PC-3 (cell line): Measurements from ENCODE around the gene LIMS1. TPM values are rescaled to one million over a fixed set of nuclear protein-coding genes. Genes with fewer than 3 reads are reported as not detected.

Experiments used
- ATAC-seq: fragments of 200-7000 bp; cut with Tn5 transposase; 2 replicates; pipeline ENCODE4 v1.9.1; 2020; ENCODE audit warnings: mild to moderate bottlenecking, moderate library complexity
- BruUV-seq: library from RNA; stranded (reverse); fragments of 400-500 nt; replicated peaks from 2 replicates; lab custom pipeline; 2021; lab: Mats Ljungman, UMichigan
- CTCF ChIA-PET: fragments of 300-600 bp; sonication (Branson Sonifier 250); formaldehyde crosslinking; loops from one replicate; lab custom pipeline; 2022; ENCODE audit warnings: antibody characterized with exemption; lab: Charles Lee
- POLR2A ChIA-PET: fragments of 300-600 bp; sonication (Branson Sonifier 250); formaldehyde crosslinking; loops from one replicate; lab custom pipeline; 2022; ENCODE audit warnings: antibody characterized with exemption; ENCODE audit not compliant: unreplicated experiment; lab: Charles Lee
- DNase-seq: peaks from one replicate; pipeline ENCODE4 v3.0.0-alpha.2; 2015
- H2AFZ ChIP-seq: fragments of 300-600 bp; sonication (generic); 2 replicates; pipeline ENCODE4 v1.6.0; 2016; ENCODE audit warnings: antibody characterized with exemption, low read length
- H3F3A ChIP-seq: fragments of 300-600 bp; sonication (generic); one replicate; pipeline ENCODE4 v1.6.0; 2017; ENCODE audit warnings: antibody characterized with exemption, low read length, control low read depth, mild to moderate bottlenecking; ENCODE audit not compliant: unreplicated experiment
- H3K27ac ChIP-seq: fragments of 300-600 bp; sonication (generic); 2 replicates; pipeline ENCODE4 v1.5.1; 2016; ENCODE audit warnings: mild to moderate bottlenecking, low read length
- H3K27me3 ChIP-seq: fragments of 300-600 bp; sonication (generic); 2 replicates; pipeline ENCODE4 v1.6.1; 2016; ENCODE audit warnings: low read length, mixed read lengths
- H3K36me3 ChIP-seq: fragments of 300-600 bp; sonication (generic); 2 replicates; pipeline ENCODE4 v1.6.1; 2016; ENCODE audit warnings: low read depth, mixed run types, low read length, mixed read lengths
- H3K4me1 ChIP-seq: fragments of 300-600 bp; sonication (generic); 2 replicates; pipeline ENCODE4 v1.5.1; 2016; ENCODE audit warnings: low read length; ENCODE audit not compliant: insufficient read depth
- H3K4me2 ChIP-seq: fragments of 300-600 bp; sonication (generic); 2 replicates; pipeline ENCODE4 v1.6.0; 2016; ENCODE audit warnings: low read length
- H3K4me3 ChIP-seq: fragments of 300-600 bp; sonication (generic); 2 replicates; pipeline ENCODE4 v1.5.1; 2016; ENCODE audit warnings: mild to moderate bottlenecking, low read length, mixed read lengths
- H3K79me2 ChIP-seq: fragments of 300-600 bp; sonication (generic); 2 replicates; pipeline ENCODE4 v1.6.1; 2017; ENCODE audit warnings: low read length, mixed read lengths
- H3K9ac ChIP-seq: fragments of 300-600 bp; sonication (generic); 2 replicates; pipeline ENCODE4 v1.6.0; 2016; ENCODE audit warnings: mild to moderate bottlenecking, low read length
- H3K9me2 ChIP-seq: fragments of 300-600 bp; sonication (generic); replicated peaks from 2 replicates; pipeline ENCODE4 v1.6.1; 2016; ENCODE audit warnings: mixed run types, low read length, mixed read lengths
- H3K9me3 ChIP-seq: fragments of 300-600 bp; sonication (generic); 2 replicates; pipeline ENCODE4 v1.6.1; 2016; ENCODE audit warnings: low read length, mixed read lengths
- H4K20me1 ChIP-seq: fragments of 300-600 bp; sonication (generic); 2 replicates; pipeline ENCODE4 v1.6.1; 2016; ENCODE audit warnings: low read length, mixed read lengths
- EZH2 ChIP-seq: fragments of 300-600 bp; sonication (generic); IDR thresholded peaks from one replicate; pipeline ENCODE4 v1.6.1; 2017; ENCODE audit warnings: antibody characterized with exemption, mild to moderate bottlenecking, low read length; ENCODE audit not compliant: unreplicated experiment
- EZH2phosphoT487 ChIP-seq: fragments of 300-600 bp; sonication (generic); IDR thresholded peaks from 2 replicates; pipeline ENCODE4 v1.6.1; 2018; ENCODE audit warnings: mild to moderate bottlenecking, antibody characterized with exemption, low read length, borderline replicate concordance
- intact Hi-C: fragments of 100-400 bp; cut with micrococcal nuclease; formaldehyde crosslinking; loops from 2 replicates; pipeline ENCODE4 v1.9.0; 2023
- total RNA-seq: library from RNA; depleted of rRNA; stranded (reverse); fragments of >200 nt; gene quantifications from 2 replicates; pipeline ENCODE4 v1.2.3, GENCODE V29; 2014
- TF ChIP-seq, protein P1 (sequence below): fragments of 300-600 bp; sonication (generic); conservative IDR thresholded peaks from 2 replicates; pipeline ENCODE4 v1.5.1; 2017; ENCODE audit warnings: antibody characterized with exemption, low read depth, mild to moderate bottlenecking, low read length

LIMS1 gene
- total RNA-seq, 1 experiment from 2014 or later, result 58.9 TPM

DNA sequence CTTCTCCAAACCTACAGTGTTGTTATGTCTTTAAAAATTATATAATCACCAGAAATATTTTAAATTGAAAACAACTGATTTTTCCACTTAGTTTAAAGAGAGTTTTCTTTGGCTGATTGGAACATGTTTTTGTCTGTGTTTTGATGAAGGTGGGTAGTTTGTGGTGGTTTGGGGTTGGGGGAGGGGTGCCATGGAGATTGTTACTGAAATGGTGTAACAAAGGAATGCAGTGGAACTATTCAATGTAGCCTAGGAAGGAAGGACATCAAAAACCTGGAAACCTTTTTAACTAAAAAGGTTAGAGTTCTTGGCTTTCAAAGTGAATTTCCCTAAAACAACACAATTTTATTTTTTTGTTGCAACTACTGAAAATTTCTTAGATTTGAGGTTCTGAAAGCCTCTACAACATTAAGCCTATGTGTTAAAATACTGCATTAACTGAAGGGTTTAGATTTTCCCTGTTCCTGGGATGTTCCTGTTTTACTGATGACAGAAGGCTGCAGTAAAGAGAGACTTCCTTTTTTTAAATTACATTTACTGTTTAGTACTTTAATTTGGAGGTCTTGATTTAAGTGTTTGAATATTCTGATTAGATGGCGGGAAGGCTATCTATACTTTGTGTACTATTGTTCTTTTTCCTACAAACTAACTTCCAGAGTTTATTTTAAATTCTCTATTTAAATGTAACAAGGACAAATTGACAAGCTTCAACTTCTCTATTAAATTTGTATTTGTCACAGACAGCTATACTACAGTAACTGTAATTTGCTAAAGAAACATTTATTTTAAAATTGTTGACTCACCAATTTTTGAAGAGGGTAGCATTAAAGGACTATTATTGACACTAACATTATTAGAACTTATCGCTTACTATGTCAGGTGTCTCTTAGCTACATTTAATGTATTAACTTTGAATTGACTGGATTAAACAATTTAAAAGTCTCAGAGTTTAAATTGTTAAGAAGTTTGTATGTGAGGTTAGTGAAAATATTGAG is 87.7 kb downstream of the LIMS1 start:
- DNase-seq, result no peak
- TF ChIP-seq, protein P1, sequence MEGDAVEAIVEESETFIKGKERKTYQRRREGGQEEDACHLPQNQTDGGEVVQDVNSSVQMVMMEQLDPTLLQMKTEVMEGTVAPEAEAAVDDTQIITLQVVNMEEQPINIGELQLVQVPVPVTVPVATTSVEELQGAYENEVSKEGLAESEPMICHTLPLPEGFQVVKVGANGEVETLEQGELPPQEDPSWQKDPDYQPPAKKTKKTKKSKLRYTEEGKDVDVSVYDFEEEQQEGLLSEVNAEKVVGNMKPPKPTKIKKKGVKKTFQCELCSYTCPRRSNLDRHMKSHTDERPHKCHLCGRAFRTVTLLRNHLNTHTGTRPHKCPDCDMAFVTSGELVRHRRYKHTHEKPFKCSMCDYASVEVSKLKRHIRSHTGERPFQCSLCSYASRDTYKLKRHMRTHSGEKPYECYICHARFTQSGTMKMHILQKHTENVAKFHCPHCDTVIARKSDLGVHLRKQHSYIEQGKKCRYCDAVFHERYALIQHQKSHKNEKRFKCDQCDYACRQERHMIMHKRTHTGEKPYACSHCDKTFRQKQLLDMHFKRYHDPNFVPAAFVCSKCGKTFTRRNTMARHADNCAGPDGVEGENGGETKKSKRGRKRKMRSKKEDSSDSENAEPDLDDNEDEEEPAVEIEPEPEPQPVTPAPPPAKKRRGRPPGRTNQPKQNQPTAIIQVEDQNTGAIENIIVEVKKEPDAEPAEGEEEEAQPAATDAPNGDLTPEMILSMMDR, result no peak
- TF ChIP-seq EZH2phosphoT487 (no peak), EZH2 (no peak)
- peak overlapping the region; percentile 61 for H3K4me2 ChIP-seq
- intact Hi-C loops, result no loop called here
- H3K4me3 ChIP-seq, result no peak overlapping the region
- no peaks in the 10 kb centered on the region for H3K9me3 ChIP-seq
- H3K27ac ChIP-seq, result peak overlapping the region; percentile 42; the same call in 1 of the 2 replicates
- CTCF ChIA-PET, result interaction anchor here (1.0 kb wide), 1 partner anchor 14 kb away, joined by 3 read pairs; no protein-coding TSS in a partner anchor
- no peaks in the 10 kb centered on the region; the same call in 1 of the 2 replicates for H4K20me1 ChIP-seq
- H3K27me3 ChIP-seq, result no peaks in the 10 kb centered on the region
- no peak overlapping the region for H2AFZ ChIP-seq
- POLR2A ChIA-PET, result no interaction called here
- ATAC-seq, result no peak
- no TSS peak for BruUV-seq
- peaks cover 47% of the 10 kb centered on the region for H3K4me1 ChIP-seq
- no peaks in the 10 kb centered on the region for H3K9me2 ChIP-seq
- H3F3A ChIP-seq, result no peaks in the 10 kb centered on the region
- H3K9ac ChIP-seq, result no peak overlapping the region
- H3K79me2 ChIP-seq, result peaks cover 49% of the 10 kb centered on the region
- no peaks in the 10 kb centered on the region for H3K36me3 ChIP-seq

DNA sequence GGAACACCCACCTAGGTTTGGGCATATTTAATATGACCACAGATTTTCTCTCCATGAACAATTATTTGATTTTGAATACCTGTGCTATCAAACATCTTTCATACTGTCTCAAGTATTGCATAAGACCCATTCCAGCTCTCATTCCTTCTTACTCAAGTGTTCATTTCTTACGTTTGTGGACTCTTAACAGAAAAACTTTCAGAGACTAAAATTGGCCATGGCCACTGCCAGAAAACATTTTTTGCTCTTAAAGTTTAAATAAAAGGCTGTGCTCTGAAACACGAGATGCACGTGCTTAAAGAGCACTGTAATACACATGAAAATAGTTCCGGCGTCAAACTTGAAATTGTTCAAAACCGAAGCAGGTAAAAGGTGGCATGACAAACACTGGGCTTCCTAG is 89.3 kb downstream of the LIMS1 start:
- Histone ChIP-seq H3K27me3 (no peaks in the 10 kb centered on the region), H3K4me2 (no peak overlapping the region), H3K9me3 (no peaks in the 10 kb centered on the region), H4K20me1 (no peaks in the 10 kb centered on the region; the same call in 1 of the 2 replicates), H3F3A (no peaks in the 10 kb centered on the region), H3K36me3 (no peaks in the 10 kb centered on the region), H3K4me3 (no peak overlapping the region), H3K9ac (no peak overlapping the region), H3K9me2 (no peaks in the 10 kb centered on the region), H3K79me2 (peaks cover 39% of the 10 kb centered on the region), H3K27ac (no peak overlapping the region), H3K4me1 (peaks cover 33% of the 10 kb centered on the region), H2AFZ (no peak overlapping the region)
- no TSS peak for BruUV-seq
- intact Hi-C loops, result no loop called here
- ATAC-seq (no peak), DNase-seq (peak; percentile 30)
- POLR2A ChIA-PET, result no interaction called here
- no peak for TF ChIP-seq EZH2phosphoT487
- TF ChIP-seq, protein P1, result no peak
- no peak for TF ChIP-seq EZH2
- CTCF ChIA-PET, result no interaction called here
